Fibroblast of mammary gland (primary cell): ENCODE data around the gene ARL5B.

Experiments used
- DNase-seq: peaks from one replicate; pipeline ENCODE4 v3.0.0-alpha.2; 2010; ENCODE audit warnings: low read depth
- H3K4me3 ChIP-seq: 2 replicates; pipeline ENCODE4 v1.5.1; 2011; ENCODE audit warnings: low read depth, mild to moderate bottlenecking, low read length, moderate library complexity; ENCODE audit not compliant: control insufficient read depth
- TF ChIP-seq, protein P1 (sequence below): conservative IDR thresholded peaks from 2 replicates; pipeline ENCODE4 v1.5.1; 2011; ENCODE audit warnings: low read depth, low read length, inconsistent platforms; ENCODE audit not compliant: control insufficient read depth, insufficient read depth

Gene ARL5B

GRCh38 chr10:18675086-18675801 lies 16.0 kb downstream of the ARL5B start:
- TF ChIP-seq, protein P1, sequence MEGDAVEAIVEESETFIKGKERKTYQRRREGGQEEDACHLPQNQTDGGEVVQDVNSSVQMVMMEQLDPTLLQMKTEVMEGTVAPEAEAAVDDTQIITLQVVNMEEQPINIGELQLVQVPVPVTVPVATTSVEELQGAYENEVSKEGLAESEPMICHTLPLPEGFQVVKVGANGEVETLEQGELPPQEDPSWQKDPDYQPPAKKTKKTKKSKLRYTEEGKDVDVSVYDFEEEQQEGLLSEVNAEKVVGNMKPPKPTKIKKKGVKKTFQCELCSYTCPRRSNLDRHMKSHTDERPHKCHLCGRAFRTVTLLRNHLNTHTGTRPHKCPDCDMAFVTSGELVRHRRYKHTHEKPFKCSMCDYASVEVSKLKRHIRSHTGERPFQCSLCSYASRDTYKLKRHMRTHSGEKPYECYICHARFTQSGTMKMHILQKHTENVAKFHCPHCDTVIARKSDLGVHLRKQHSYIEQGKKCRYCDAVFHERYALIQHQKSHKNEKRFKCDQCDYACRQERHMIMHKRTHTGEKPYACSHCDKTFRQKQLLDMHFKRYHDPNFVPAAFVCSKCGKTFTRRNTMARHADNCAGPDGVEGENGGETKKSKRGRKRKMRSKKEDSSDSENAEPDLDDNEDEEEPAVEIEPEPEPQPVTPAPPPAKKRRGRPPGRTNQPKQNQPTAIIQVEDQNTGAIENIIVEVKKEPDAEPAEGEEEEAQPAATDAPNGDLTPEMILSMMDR, result no peak
- no peak overlapping the region for H3K4me3 ChIP-seq
- no peak for DNase-seq

- no peak overlapping the region for H3K4me3 ChIP-seq
- TF ChIP-seq, protein P1, result no peak
- no peak for DNase-seq
These were observed 21.5 kb downstream of the ARL5B start for GRCh38 chr10:18680754-18681153.

DNA sequence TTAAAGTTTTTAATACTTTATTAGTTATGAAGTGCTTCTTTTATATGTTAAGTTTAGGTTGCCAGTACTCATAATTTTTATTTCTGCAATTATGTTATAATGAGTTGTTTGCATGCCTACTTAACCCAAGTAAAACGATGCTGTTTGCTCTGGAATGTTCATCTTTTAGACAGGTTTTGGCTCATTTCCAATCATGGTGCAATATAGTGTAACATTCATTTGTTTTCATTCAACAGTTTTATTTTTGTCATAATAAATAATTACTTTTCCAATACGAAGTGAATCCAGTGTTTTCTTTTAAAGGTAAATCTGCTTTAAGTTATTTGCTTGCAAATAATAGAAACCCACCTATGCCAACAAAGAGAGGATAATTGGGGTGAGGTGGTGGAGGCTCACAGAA lies 22.1 kb downstream of the ARL5B start:
- H3K4me3 ChIP-seq, result no peak overlapping the region
- TF ChIP-seq, protein P1, result no peak
- DNase-seq, result peak; percentile 51

GRCh38 chr10:18681971-18682411 lies 22.8 kb downstream of the ARL5B start:
- no peak overlapping the region for H3K4me3 ChIP-seq
- TF ChIP-seq, protein P1, result no peak
- DNase-seq, result peak; percentile 31

- TF ChIP-seq, protein P1, result no peak
- no peak overlapping the region for H3K4me3 ChIP-seq
- peak; percentile 84 for DNase-seq
These were observed 24.2 kb downstream of the ARL5B start for GRCh38 chr10:18683427-18683826.

- H3K4me3 ChIP-seq, result no peak overlapping the region
- TF ChIP-seq, protein P1, result no peak
- DNase-seq, result no peak
These were observed 25.2 kb downstream of the ARL5B start for GRCh38 chr10:18684416-18684815.
